Erythroblast (primary cell): Measurements from ENCODE around the gene ARAP3.

Experiments
- DNase-seq, 2 experiments: peaks; one replicate each; lab custom pipeline; 2025; lab: John Stamatoyannopoulos, UW
- GATA1 ChIP-seq: IDR thresholded peaks from 2 replicates; pipeline ENCODE4 v1.6.1; 2011; ENCODE audit warnings: low read depth, mild to moderate bottlenecking, control low read depth, low read length, moderate library complexity
- POLR2A ChIP-seq: IDR thresholded peaks from 2 replicates; pipeline ENCODE4 v1.6.1; 2011; ENCODE audit warnings: mild to moderate bottlenecking, low read length

ARAP3 gene

GRCh38 chr5:141637767-141638419 is 44.1 kb downstream of the ARAP3 start:
- TF ChIP-seq GATA1 (no peak), POLR2A (no peak)
- DNase-seq: peak; percentile 70 to 73

GRCh38 chr5:141637123-141637766 is 44.8 kb downstream of the ARAP3 start:
- DNase-seq: peak; percentile 55 to 69
- TF ChIP-seq GATA1 (no peak), POLR2A (no peak)

- TF ChIP-seq GATA1: no peak
- TF ChIP-seq POLR2A: peak; percentile 90
- DNase-seq: peak; percentile 91 to 96
These were observed 45.5 kb downstream of the ARAP3 start, which contains the start of the genes HDAC3 and RELL2 for GRCh38 chr5:141636413-141637122. TSS of gene HDAC3 (minus strand) at chr5:141636849. CDS start at chr5:141636790, 59 bp downstream. TSS of gene RELL2 (plus strand) at chr5:141636997. CDS start at chr5:141638226, 1,229 bp downstream.

- TF ChIP-seq POLR2A (no peak), GATA1 (no peak)
These were observed 46.0 kb downstream of the ARAP3 start for GRCh38 chr5:141636106-141636412.

GRCh38 chr5:141635646-141636045 is 46.4 kb downstream of the ARAP3 start:
- DNase-seq: no peak
- no peak for TF ChIP-seq POLR2A

More at GRCh38 chr5:141636106-141636412, 46.0 kb downstream of the ARAP3 start:
- DNase-seq: no peak

- no peak for TF ChIP-seq GATA1
- no peak for TF ChIP-seq POLR2A
- no peak for DNase-seq
These were observed 47.3 kb downstream of the ARAP3 start for GRCh38 chr5:141634720-141635119.

- peak; percentile 60 to 66 for DNase-seq
- TF ChIP-seq POLR2A (no peak), GATA1 (no peak)
These were observed 48.0 kb downstream of the ARAP3 start for GRCh38 chr5:141633871-141634561.

GRCh38 chr5:141632650-141633049 is 49.4 kb downstream of the ARAP3 start:
- DNase-seq: peak in 1 of 2 experiments; percentile 20
- no peak for TF ChIP-seq GATA1
- no peak for TF ChIP-seq POLR2A

GRCh38 chr5:141630570-141631140 is 51.4 kb downstream of the ARAP3 start:
- no peak for TF ChIP-seq POLR2A
- no peak for TF ChIP-seq GATA1
- no peak for DNase-seq

GRCh38 chr5:141628175-141628788 is 53.7 kb downstream of the ARAP3 start:
- TF ChIP-seq POLR2A (no peak), GATA1 (no peak)
- no peak for DNase-seq

GRCh38 chr5:141623611-141624010 is 58.4 kb downstream of the ARAP3 start:
- TF ChIP-seq GATA1 (no peak), POLR2A (no peak)
- DNase-seq: no peak

- no peak for DNase-seq
- TF ChIP-seq GATA1 (no peak), POLR2A (no peak)
These were observed 58.8 kb downstream of the ARAP3 start for GRCh38 chr5:141623186-141623585.

GRCh38 chr5:141618804-141619554 is 63.1 kb downstream of the ARAP3 start, which contains the start of gene DIAPH1:
TSS of gene DIAPH1 (minus strand) at chr5:141619000. CDS start at chr5:141618914, 86 bp downstream.
- TF ChIP-seq GATA1 (no peak), POLR2A (peak; percentile 75)
- peak; percentile 99 for DNase-seq
